ENCODE measurements around the gene LENG9.

DNA sequence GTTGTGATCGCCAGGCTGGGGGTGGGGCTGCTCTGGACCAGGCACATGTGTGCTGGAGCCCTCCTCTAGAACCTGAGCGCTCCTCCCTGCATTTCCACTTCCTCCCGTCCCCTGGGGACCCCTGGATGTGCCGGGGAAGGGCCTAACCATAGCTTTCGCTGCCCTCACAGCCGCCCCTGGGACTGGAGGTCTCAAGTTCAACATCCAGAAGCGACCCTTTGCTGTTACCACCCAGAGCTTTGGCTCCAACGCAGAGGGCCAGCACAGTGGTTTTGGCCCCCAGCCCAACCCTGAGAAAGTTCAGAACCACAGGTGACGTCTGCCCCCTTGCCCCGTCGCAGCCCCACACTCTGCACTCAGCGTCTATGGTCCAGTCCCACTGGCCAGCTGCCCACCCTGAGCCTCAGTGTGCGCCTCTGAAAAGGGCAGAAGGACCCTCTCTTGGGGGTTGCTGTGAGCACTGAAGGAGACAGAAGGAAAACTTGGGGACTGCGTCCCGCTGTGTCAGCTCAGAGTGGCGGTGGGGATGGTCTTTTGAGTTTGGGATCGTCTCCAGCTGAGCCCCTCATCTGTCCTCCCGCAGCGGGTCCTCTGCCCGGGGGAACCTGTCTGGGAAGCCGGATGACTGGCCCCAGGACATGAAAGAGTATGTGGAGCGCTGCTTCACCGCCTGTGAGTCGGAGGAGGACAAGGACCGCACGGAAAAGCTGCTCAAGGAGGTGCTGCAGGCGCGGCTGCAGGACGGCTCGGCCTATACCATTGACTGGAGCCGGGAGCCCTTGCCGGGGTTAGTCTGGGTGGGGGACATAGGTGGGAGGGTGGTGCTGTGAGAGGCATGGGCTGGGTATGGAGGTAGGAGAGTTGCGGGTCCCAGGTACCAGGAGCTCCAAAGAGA, 8.6 kb downstream of the LENG9 start:
- TF ChIP-seq POU2F2 (IDR thresholded peaks at IDR 0.05; ENCODE audit: low read depth, low read length) (no peak), POLR2A (IDR thresholded peaks at IDR 0.05; ENCODE audit: low read depth, low read length) (no peak), TAF1 (IDR thresholded peaks at IDR 0.05; ENCODE audit: low read depth, low read length) (no peak), PAX5 (IDR thresholded peaks at IDR 0.05; ENCODE audit: insufficient read depth, low read length, severe bottlenecking) (no peak), POLR2AphosphoS5 (IDR thresholded peaks at IDR 0.05; ENCODE audit: low read depth, low read length) (no peak)
